PFSK-1 (cell line): ENCODE results near the gene HIF1AN.

Experiments
- FOXP2 ChIP-seq: optimal IDR thresholded peaks from 2 replicates; pipeline ENCODE3; 2011; ENCODE audit warnings: borderline replicate concordance, control low read depth, inconsistent platforms; ENCODE audit not compliant: insufficient read depth; ENCODE audit errors: extremely low read length, extremely low read depth
- POLR2AphosphoS5 ChIP-seq: IDR thresholded peaks from 2 replicates; pipeline ENCODE4 v1.6.1; 2012; ENCODE audit warnings: low read depth, mild to moderate bottlenecking, control low read depth, low read length, moderate library complexity
- SIN3A ChIP-seq: IDR thresholded peaks from 2 replicates; pipeline ENCODE4 v1.6.1; 2012; ENCODE audit warnings: mild to moderate bottlenecking, low read length, moderate library complexity, borderline replicate concordance; ENCODE audit not compliant: insufficient read depth
- TAF1 ChIP-seq: IDR thresholded peaks from 2 replicates; pipeline ENCODE4 v1.6.1; 2012; ENCODE audit warnings: low read length, control low read depth, borderline replicate concordance; ENCODE audit not compliant: insufficient read depth
- TF ChIP-seq, protein P1 (sequence below), 2 experiments: IDR thresholded peaks; 2 replicates each; pipeline versions ENCODE4 v1.6.1 to v1.8.0; 2011 to 2012; ENCODE audit warnings: low read depth in 2 of 2, low read length in 2 of 2, control low read depth in 1 of 2, inconsistent platforms in 1 of 2, mild to moderate bottlenecking in 1 of 2, moderate library complexity in 1 of 2; ENCODE audit not compliant: insufficient read depth in 1 of 2

The HIF1AN gene

DNA sequence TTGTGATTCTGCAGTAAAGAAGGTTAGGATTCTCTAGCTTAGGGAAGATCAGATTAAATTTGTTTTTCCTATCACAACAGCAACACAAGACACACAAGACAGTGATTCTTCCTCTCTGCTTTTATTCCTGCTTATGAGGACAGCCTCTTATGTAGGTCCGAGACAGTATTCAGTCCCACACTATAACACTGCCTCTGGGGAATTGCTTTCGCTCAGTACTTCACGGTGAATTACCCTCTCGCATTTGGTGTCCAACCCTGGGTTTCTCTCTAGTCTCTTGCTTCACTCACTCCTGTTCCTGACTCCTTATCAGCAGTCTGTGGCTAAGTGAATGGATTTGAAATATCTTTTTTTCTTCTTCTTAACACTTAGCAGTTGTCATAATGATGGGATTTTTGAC, 1.7 kb downstream of the HIF1AN start:
- TF ChIP-seq POLR2AphosphoS5 (no peak), SIN3A (no peak), FOXP2 (no peak), TAF1 (no peak)
- TF ChIP-seq, protein P1, sequence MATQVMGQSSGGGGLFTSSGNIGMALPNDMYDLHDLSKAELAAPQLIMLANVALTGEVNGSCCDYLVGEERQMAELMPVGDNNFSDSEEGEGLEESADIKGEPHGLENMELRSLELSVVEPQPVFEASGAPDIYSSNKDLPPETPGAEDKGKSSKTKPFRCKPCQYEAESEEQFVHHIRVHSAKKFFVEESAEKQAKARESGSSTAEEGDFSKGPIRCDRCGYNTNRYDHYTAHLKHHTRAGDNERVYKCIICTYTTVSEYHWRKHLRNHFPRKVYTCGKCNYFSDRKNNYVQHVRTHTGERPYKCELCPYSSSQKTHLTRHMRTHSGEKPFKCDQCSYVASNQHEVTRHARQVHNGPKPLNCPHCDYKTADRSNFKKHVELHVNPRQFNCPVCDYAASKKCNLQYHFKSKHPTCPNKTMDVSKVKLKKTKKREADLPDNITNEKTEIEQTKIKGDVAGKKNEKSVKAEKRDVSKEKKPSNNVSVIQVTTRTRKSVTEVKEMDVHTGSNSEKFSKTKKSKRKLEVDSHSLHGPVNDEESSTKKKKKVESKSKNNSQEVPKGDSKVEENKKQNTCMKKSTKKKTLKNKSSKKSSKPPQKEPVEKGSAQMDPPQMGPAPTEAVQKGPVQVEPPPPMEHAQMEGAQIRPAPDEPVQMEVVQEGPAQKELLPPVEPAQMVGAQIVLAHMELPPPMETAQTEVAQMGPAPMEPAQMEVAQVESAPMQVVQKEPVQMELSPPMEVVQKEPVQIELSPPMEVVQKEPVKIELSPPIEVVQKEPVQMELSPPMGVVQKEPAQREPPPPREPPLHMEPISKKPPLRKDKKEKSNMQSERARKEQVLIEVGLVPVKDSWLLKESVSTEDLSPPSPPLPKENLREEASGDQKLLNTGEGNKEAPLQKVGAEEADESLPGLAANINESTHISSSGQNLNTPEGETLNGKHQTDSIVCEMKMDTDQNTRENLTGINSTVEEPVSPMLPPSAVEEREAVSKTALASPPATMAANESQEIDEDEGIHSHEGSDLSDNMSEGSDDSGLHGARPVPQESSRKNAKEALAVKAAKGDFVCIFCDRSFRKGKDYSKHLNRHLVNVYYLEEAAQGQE (IDR thresholded peaks at IDR 0.05; ENCODE audit: insufficient read depth in 1 of 2, low read depth in 2 of 2, low read length in 2 of 2) = no peak

DNA sequence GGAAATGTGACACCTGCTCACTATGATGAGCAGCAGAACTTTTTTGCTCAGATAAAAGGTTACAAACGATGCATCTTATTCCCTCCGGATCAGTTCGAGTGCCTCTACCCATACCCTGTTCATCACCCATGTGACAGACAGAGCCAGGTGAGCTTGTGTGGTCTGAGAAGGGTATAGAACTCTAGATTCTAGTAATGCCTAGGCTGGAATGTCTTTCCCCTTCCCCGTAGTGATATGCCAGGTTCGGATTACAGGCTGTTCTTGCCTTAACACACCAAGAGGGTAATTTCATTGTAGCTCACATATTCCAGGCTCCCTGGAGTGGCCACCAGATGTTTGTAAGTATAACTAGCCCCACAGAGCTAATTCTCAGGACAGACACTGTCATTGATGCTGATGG, 9.2 kb downstream of the HIF1AN start:
- TF ChIP-seq SIN3A = no peak
- TF ChIP-seq FOXP2 = no peak
- no peak for TF ChIP-seq POLR2AphosphoS5
- no peak for TF ChIP-seq TAF1
- TF ChIP-seq, protein P1 (IDR thresholded peaks at IDR 0.05; ENCODE audit: insufficient read depth in 1 of 2, low read depth in 2 of 2, low read length in 2 of 2) = no peak

DNA sequence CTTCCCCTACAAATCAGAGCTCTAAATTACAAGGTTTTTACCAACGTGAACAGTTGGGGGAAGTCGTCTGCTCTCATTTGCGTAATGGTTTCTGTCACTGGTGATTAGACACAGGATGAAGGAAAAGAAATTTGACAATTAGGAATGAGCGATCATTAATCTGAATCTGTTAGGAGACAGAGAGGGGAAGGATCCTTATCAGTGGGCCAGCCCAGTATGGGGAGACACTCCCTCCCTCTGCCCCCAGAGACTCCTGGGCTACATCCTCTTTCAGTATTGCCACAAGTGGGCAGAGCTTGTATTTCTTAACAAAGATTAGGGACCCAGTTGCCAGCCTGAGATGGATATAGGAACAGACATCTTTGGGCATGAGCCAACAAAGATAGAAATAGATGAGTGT, 15.5 kb downstream of the HIF1AN start:
- TF ChIP-seq SIN3A (no peak), TAF1 (no peak), POLR2AphosphoS5 (no peak), FOXP2 (no peak)
- TF ChIP-seq, protein P1 (IDR thresholded peaks at IDR 0.05; ENCODE audit: insufficient read depth in 1 of 2, low read depth in 2 of 2, low read length in 2 of 2) = no peak

DNA sequence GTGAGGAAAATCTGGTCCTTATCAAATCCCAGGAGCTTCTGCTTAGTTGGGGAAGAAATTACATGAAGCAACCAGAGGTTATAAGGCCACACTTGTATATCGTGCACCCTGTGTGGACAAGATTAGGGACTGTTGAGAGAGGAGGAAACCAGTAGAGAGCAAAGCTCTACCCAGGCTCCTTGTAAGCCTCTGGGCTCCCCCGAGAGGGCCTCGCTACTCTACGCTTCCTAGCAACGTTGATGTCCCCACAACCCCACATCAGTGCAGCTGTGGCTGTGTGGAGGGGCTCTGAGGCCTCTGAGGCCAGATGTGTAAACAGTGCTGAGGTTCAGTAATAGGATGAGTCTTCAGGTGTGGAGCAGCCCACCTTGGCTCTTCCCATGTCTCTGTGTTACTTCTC, 16.0 kb downstream of the HIF1AN start:
- TF ChIP-seq SIN3A = no peak
- TF ChIP-seq FOXP2 = no peak
- TF ChIP-seq, protein P1 (IDR thresholded peaks at IDR 0.05; ENCODE audit: insufficient read depth in 1 of 2, low read depth in 2 of 2, low read length in 2 of 2) = no peak
- TF ChIP-seq TAF1 = no peak
- peak; percentile 30; the same call in 1 of the 2 replicates for TF ChIP-seq POLR2AphosphoS5

DNA sequence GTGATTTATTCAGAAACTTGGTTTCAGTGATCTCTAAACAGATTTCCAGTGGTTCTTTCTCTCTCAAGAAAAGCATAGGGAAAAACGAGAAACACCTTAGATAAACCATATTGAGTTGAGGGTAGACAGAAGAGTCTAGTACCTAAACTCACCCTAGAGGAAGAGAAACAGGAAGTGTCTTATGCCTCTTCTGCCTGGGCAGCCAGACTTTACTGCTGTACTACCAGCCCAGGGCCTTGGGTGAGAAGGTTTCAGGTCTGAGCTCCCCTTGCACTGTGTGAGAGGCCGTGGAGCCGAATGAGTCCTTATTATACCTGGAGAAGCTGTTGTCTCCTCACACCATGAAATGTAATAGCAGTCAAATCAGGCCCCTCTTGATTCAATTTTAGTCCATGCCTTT, 18.2 kb downstream of the HIF1AN start:
- TF ChIP-seq FOXP2 (no peak), TAF1 (no peak), POLR2AphosphoS5 (no peak), SIN3A (no peak)
- TF ChIP-seq, protein P1 (IDR thresholded peaks at IDR 0.05; ENCODE audit: insufficient read depth in 1 of 2, low read depth in 2 of 2, low read length in 2 of 2) = no peak
